Fibroblast of lung (primary cell): ENCODE data around the gene FCN2.

Experiments used
- EZH2 ChIP-seq: IDR thresholded peaks from 2 replicates; pipeline ENCODE4 v1.5.1; 2012; ENCODE audit warnings: low read length, control low read depth, mild to moderate bottlenecking; ENCODE audit errors: missing control alignments
- TF ChIP-seq, protein P1 (sequence below), 2 donors: IDR thresholded peaks in 1 of 2; conservative IDR thresholded peaks in 1 of 2; 1 replicate in 1 of 2; 2 replicates in 1 of 2; pipeline ENCODE4 v1.5.1; 2011 to 2012; ENCODE audit warnings: low read length in 2 of 2, control low read depth in 1 of 2, inconsistent platforms in 1 of 2, low read depth in 1 of 2, mild to moderate bottlenecking in 1 of 2

DNA sequence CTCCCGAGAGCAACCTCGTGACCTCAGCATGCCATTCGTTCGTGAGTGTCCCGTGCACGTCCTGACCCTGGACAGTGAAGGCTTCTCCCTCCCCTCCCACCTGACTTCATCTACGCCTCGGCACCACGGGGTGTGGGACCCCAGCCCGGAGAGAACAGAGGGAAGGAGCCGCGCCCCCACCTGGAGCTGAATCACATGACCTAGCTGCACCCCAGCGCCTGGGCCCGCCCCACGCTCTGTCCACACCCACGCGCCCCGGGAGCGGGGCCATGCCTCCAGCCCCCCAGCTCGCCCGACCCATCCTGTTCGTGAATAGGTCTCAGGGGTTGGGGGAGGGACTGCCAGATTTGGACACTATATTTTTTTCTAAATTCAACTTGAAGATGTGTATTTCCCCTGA, 38.3 kb upstream of the FCN2 start:
- TF ChIP-seq, protein P1, sequence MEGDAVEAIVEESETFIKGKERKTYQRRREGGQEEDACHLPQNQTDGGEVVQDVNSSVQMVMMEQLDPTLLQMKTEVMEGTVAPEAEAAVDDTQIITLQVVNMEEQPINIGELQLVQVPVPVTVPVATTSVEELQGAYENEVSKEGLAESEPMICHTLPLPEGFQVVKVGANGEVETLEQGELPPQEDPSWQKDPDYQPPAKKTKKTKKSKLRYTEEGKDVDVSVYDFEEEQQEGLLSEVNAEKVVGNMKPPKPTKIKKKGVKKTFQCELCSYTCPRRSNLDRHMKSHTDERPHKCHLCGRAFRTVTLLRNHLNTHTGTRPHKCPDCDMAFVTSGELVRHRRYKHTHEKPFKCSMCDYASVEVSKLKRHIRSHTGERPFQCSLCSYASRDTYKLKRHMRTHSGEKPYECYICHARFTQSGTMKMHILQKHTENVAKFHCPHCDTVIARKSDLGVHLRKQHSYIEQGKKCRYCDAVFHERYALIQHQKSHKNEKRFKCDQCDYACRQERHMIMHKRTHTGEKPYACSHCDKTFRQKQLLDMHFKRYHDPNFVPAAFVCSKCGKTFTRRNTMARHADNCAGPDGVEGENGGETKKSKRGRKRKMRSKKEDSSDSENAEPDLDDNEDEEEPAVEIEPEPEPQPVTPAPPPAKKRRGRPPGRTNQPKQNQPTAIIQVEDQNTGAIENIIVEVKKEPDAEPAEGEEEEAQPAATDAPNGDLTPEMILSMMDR (conservative IDR thresholded peaks at IDR 0.05 in 1 of 2, IDR thresholded peaks at IDR 0.05 in 1 of 2; ENCODE audit: low read depth in 1 of 2, low read length in 2 of 2), result no peak
- no peak for TF ChIP-seq EZH2
